Loucy (cell line): ENCODE data around the gene TEX13B.

ENCODE experiments used
- H2AFZ ChIP-seq: fragments of 200-600 bp; sonication (generic); 2 replicates; pipeline ENCODE4 v1.6.0; 2016; ENCODE audit warnings: antibody characterized with exemption, mild to moderate bottlenecking, low read length, moderate library complexity
- H3F3A ChIP-seq: fragments of 200-600 bp; 2 replicates; pipeline ENCODE4 v1.6.0; 2016; ENCODE audit warnings: antibody characterized with exemption, low read depth, mild to moderate bottlenecking
- H3K27me3 ChIP-seq: fragments of 200-600 bp; sonication (generic); 2 replicates; pipeline ENCODE4 v1.6.1; 2014; ENCODE audit warnings: low read length, mild to moderate bottlenecking; ENCODE audit not compliant: insufficient read depth, poor library complexity, severe bottlenecking
- H3K36me3 ChIP-seq: fragments of 200-600 bp; sonication (generic); 2 replicates; pipeline ENCODE4 v1.6.1; 2016; ENCODE audit warnings: low read length; ENCODE audit not compliant: insufficient read depth
- H3K4me1 ChIP-seq: fragments of 200-600 bp; sonication (generic); 2 replicates; pipeline ENCODE4 v1.5.1; 2014; ENCODE audit warnings: low read length, mild to moderate bottlenecking; ENCODE audit not compliant: insufficient read depth, poor library complexity, severe bottlenecking
- H3K4me2 ChIP-seq: fragments of 200-600 bp; sonication (generic); 2 replicates; pipeline ENCODE4 v1.6.0; 2014; ENCODE audit warnings: antibody characterized with exemption, low read length, low read depth, mild to moderate bottlenecking; ENCODE audit not compliant: poor library complexity, severe bottlenecking
- H3K4me3 ChIP-seq: fragments of 200-600 bp; sonication (generic); 2 replicates; pipeline ENCODE4 v1.5.1; 2014; ENCODE audit warnings: low read length, mild to moderate bottlenecking, mixed read lengths; ENCODE audit not compliant: poor library complexity, severe bottlenecking
- H3K79me2 ChIP-seq: fragments of 200-600 bp; sonication (generic); 2 replicates; pipeline ENCODE4 v1.6.1; 2014; ENCODE audit warnings: low read length; ENCODE audit not compliant: insufficient read depth
- H3K9ac ChIP-seq: fragments of 200-600 bp; sonication (generic); 2 replicates; pipeline ENCODE4 v1.6.0; 2014; ENCODE audit warnings: mild to moderate bottlenecking, low read depth, low read length, moderate library complexity; ENCODE audit not compliant: poor library complexity, severe bottlenecking
- H3K9me2 ChIP-seq: fragments of 200-600 bp; sonication (generic); replicated peaks from 2 replicates; pipeline ENCODE4 v1.6.1; 2016; ENCODE audit warnings: low read depth, low read length, mixed read lengths
- H3K9me3 ChIP-seq: fragments of 200-600 bp; sonication (generic); 2 replicates; pipeline ENCODE4 v1.6.1; 2014; ENCODE audit warnings: mild to moderate bottlenecking, antibody characterized with exemption, low read length, low read depth; ENCODE audit not compliant: insufficient read depth
- H4K20me1 ChIP-seq: fragments of 200-600 bp; sonication (generic); 2 replicates; pipeline ENCODE4 v1.6.0; 2014; ENCODE audit warnings: antibody characterized with exemption, low read length, mild to moderate bottlenecking; ENCODE audit not compliant: insufficient read depth, poor library complexity, severe bottlenecking
- EZH2phosphoT487 ChIP-seq: fragments of 200-600 bp; IDR thresholded peaks from 2 replicates; pipeline ENCODE4 v1.6.1; 2018; ENCODE audit warnings: antibody characterized with exemption, mild to moderate bottlenecking, moderate library complexity, borderline replicate concordance
- TF ChIP-seq, protein P1 (sequence below): fragments of 200-600 bp; sonication (generic); conservative IDR thresholded peaks from 2 replicates; pipeline ENCODE4 v1.5.1; 2014; ENCODE audit warnings: mild to moderate bottlenecking, antibody characterized with exemption, low read length

The TEX13B gene

DNA sequence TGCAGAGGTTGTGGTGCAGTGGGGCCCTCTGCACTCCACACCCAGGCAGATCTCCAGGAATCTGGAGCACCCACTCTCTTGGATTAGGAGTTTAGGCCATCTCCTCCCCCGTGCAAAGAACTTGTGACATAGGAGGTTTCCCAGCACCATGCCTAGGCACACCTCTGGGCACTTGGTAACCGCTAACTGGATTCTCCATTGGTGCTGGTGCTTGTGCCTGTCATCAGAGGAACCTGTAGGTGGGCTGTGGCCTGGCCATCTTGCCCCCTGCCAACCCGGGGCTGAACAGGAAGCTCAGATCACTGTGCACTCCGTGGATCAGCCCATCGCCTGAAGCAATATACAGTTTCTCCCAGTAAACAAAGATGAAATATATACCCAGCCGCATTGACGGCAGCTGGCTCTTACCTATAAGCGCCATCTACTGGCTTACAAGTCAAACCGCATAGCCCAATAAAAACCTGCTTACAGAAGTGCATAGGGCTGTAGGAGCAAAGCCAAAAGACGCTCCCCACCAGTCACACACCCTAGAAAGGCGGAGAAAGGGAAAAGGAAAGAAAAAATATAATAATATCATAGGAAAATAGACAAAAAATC lies 19.1 kb upstream of the TEX13B start:
- Histone ChIP-seq H3K4me2 (peak overlapping the region; percentile 47), H3K79me2 (no peaks in the 10 kb centered on the region), H3K9me2 (no peaks in the 10 kb centered on the region), H3K4me3 (no peak overlapping the region), H4K20me1 (no peaks in the 10 kb centered on the region), H2AFZ (peak overlapping the region; percentile 88), H3K4me1 (no peaks in the 10 kb centered on the region), H3K36me3 (no peaks in the 10 kb centered on the region), H3K9me3 (no peaks in the 10 kb centered on the region), H3K27me3 (no peaks in the 10 kb centered on the region), H3K9ac (peak overlapping the region; percentile 63), H3F3A (no peaks in the 10 kb centered on the region)
- TF ChIP-seq EZH2phosphoT487: no peak
- TF ChIP-seq, protein P1, sequence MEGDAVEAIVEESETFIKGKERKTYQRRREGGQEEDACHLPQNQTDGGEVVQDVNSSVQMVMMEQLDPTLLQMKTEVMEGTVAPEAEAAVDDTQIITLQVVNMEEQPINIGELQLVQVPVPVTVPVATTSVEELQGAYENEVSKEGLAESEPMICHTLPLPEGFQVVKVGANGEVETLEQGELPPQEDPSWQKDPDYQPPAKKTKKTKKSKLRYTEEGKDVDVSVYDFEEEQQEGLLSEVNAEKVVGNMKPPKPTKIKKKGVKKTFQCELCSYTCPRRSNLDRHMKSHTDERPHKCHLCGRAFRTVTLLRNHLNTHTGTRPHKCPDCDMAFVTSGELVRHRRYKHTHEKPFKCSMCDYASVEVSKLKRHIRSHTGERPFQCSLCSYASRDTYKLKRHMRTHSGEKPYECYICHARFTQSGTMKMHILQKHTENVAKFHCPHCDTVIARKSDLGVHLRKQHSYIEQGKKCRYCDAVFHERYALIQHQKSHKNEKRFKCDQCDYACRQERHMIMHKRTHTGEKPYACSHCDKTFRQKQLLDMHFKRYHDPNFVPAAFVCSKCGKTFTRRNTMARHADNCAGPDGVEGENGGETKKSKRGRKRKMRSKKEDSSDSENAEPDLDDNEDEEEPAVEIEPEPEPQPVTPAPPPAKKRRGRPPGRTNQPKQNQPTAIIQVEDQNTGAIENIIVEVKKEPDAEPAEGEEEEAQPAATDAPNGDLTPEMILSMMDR: peak; percentile 65

DNA sequence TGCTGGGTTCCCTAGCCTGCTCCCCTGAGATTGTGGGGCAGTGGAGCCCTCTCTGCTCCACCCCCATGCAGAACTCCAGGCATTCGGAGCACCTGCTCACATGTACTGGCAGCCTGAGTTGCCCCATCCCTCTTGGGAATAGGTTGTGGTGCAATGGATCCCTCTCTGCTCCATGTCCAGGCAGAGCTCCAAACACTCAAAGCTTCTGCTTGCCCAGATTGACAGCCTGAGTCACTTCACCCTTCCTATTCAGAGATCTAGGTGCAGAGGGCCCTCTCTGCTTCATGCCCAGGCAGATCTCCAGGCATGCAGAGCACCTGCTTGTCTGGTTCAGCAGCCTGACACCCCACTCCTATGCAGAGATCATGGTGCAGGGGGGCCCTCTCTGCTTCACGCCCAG lies 18.6 kb upstream of the TEX13B start:
- no peaks in the 10 kb centered on the region for H3K36me3 ChIP-seq
- peak overlapping the region; percentile 63 for H3K9ac ChIP-seq
- no peaks in the 10 kb centered on the region for H3F3A ChIP-seq
- H3K4me1 ChIP-seq: no peaks in the 10 kb centered on the region
- H4K20me1 ChIP-seq: no peaks in the 10 kb centered on the region
- no peak overlapping the region for H3K4me3 ChIP-seq
- H2AFZ ChIP-seq: peak overlapping the region; percentile 88; the same call in 1 of the 2 replicates
- TF ChIP-seq EZH2phosphoT487: no peak
- TF ChIP-seq, protein P1: no peak
- H3K4me2 ChIP-seq: no peak overlapping the region
- no peaks in the 10 kb centered on the region for H3K27me3 ChIP-seq
- H3K79me2 ChIP-seq: no peaks in the 10 kb centered on the region
- no peaks in the 10 kb centered on the region for H3K9me3 ChIP-seq
- no peaks in the 10 kb centered on the region for H3K9me2 ChIP-seq

DNA sequence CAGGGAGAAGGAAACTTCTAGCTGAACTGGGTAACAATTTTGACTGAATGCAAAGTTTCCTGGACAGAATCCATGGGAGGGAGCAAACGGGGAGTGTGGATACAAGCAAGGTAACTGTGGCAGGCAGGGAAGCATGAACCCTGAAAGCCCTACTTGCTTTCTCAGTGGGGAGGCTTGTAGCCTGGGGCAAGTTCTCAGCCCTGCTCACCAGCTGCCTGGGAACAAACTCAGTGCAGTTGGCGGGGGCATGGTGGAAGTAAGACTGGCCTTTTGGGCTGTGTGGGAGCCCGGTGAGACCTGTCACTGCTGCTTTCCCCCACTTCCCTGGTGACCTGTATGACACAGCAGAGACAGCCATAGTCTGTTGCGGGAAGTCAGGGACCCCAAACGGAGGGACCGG lies 14.0 kb upstream of the TEX13B start:
- no peak overlapping the region for H3K4me2 ChIP-seq
- no peaks in the 10 kb centered on the region for H4K20me1 ChIP-seq
- no peaks in the 10 kb centered on the region for H3K9me3 ChIP-seq
- no peaks in the 10 kb centered on the region for H3K36me3 ChIP-seq
- H3K9ac ChIP-seq: no peak overlapping the region
- H3K4me3 ChIP-seq: no peak overlapping the region
- H3F3A ChIP-seq: no peaks in the 10 kb centered on the region
- TF ChIP-seq, protein P1: no peak
- no peak for TF ChIP-seq EZH2phosphoT487
- H3K9me2 ChIP-seq: no peaks in the 10 kb centered on the region
- H3K79me2 ChIP-seq: no peaks in the 10 kb centered on the region
- no peaks in the 10 kb centered on the region for H3K27me3 ChIP-seq
- no peaks in the 10 kb centered on the region for H3K4me1 ChIP-seq
- no peak overlapping the region for H2AFZ ChIP-seq
